ENCODE measurements around the gene VSIG10L2.

DNA sequence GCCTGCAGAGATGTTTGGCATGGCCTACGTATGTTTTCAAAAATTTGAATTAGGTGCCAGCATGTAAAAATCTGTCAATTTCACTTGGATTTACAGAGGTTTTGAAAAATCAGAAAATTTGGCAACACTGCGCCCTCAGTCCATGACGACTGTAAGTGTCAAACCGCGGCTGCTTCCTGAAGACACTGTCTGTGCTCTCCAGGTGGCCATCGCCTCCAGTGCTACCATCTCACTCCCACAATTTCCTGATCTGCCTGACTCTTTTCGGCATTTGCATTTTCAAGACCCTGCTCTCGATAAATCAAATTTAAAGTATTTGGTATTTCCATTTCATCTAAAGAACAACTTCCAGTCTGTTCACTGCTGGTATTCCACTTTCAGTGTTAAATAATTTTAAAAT lies 34.6 kb downstream of the VSIG10L2 start:
- no peak for TF ChIP-seq PATZ1 (CRISPR knock-in tag; IDR thresholded peaks at IDR 0.05; ENCODE audit: borderline replicate concordance)
- TF ChIP-seq CSDC2 (CRISPR knock-in tag; IDR thresholded peaks at IDR 0.05), result no peak
- TF ChIP-seq CREB5 (CRISPR knock-in tag; IDR thresholded peaks at IDR 0.05; ENCODE audit: low read depth), result no peak
- no peak for TF ChIP-seq GLIS3 (CRISPR knock-in tag; IDR thresholded peaks at IDR 0.05)
- TF ChIP-seq TCF4 (CRISPR knock-in tag; IDR thresholded peaks at IDR 0.05; ENCODE audit: borderline replicate concordance), result no peak
- no peak for TF ChIP-seq ZFP3 (CRISPR knock-in tag; IDR thresholded peaks at IDR 0.05)
- no peak for TF ChIP-seq RARB (CRISPR knock-in tag; IDR thresholded peaks at IDR 0.05)
- no peak for TF ChIP-seq OSR1 (CRISPR knock-in tag; IDR thresholded peaks at IDR 0.05)
- no peak for TF ChIP-seq SNAI2 (CRISPR knock-in tag; IDR thresholded peaks at IDR 0.05)
- TF ChIP-seq ZFP30 (CRISPR knock-in tag; IDR thresholded peaks at IDR 0.05), result no peak
- no peak for TF ChIP-seq ISL1 (CRISPR knock-in tag; IDR thresholded peaks at IDR 0.05)
- no peak for TF ChIP-seq CSRNP3 (CRISPR knock-in tag; IDR thresholded peaks at IDR 0.05)

Measured in SK-N-SH treated with all-trans-retinoic acid at 6 μM for 48 hours (cell line).